ENCODE measurements around the gene SEC14L2. TPM values are rescaled to one million over a fixed set of nuclear protein-coding genes. Genes with fewer than 3 reads are reported as not detected.

Gene SEC14L2
- total and polyA plus RNA-seq, 10 of the 15 experiments (the other 5 are each of a cell fraction or from before 2014, with no cell fraction given), result 0.08 to 4.0 (median 0.48) TPM

DNA sequence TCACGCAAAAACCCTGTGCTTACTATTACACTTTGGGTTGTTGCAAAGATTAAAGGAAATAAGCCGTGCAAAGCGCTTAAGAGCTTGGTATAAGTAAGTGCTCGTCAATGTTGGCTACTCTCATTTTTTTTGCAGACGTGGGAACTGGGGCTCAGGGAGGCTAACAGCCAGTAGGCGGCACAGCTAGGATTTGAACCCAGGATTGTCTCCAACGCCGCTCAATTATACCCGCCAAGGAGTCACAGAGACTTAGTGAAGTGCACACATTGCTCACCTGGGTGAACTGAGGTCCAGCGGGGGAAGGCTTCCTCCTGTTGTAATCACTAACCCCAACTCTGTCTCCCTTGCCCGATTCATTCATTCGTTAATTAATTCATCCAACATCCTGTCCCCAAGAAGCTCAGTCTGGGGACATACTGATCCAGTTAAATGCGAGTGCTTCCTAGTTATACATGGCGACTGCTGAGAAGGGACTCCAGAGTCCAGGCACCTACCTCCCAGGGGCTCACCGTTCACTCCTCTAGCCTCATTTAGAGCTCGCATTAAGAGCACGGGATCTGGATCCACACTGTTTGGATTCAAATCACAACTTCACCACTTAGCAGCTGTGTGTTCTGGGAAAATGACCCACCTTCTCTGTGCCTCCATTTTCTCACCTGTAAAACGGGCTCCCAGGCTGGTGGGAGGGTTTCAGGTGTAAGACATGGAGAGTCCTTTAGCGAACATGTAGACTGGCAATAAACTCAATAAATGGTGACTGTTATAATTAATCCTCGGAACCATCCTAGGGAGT is 27.9 kb downstream of the SEC14L2 start:
- FAIRE-seq (no peak), ATAC-seq (no peak), DNase-seq (ENCODE audit: low read depth, low spot score) (no peak)
- ChIA-PET POLR2A (interaction anchor here (0.6 to 6.4 kb wide), 25 partner anchors 9 to 1368 kb away, joined by 3 to 60 read pairs (median 4); partner anchors contain the start of genes MTMR3, PIK3IP1, SEC14L2 and SF3A1), CTCF (interaction anchor here (0.7 to 7.5 kb wide), 21 partner anchors 9 to 317 kb away, joined by 3 to 172 read pairs (median 4); partner anchors contain the start of genes CASTOR1, RNF215 and SEC14L2), RAD21 (ENCODE audit: unreplicated experiment) (interaction anchor here (0.7 to 7.3 kb wide), 13 partner anchors 20 to 330 kb away, joined by 3 to 137 read pairs (median 4); partner anchors contain the start of genes CASTOR1, CCDC157, RNF215 and SEC14L2), SMC1A (ENCODE audit: uncharacterized antibody, unreplicated experiment) (interaction anchor here (0.6 to 6.0 kb wide), 19 partner anchors 9 to 183 kb away, joined by 3 to 69 read pairs (median 4); partner anchors contain the start of genes CASTOR1, RNF215 and TCN2)
- in situ Hi-C loops (cut with MboI) (no loop called here), intact Hi-C loops (cut with micrococcal nuclease; ENCODE audit: unreplicated experiment) (loop anchor here (1.0 kb wide), 1 partner anchor 33 kb away; no protein-coding TSS in a partner anchor)
- H3K9me3 ChIP-seq (replicated peaks; ENCODE audit: control insufficient read depth, insufficient read depth, low read length), result no peaks in the 10 kb centered on the region; the same call in 2 of the 3 replicates
- H3K27ac ChIP-seq (ENCODE audit: control insufficient read depth, insufficient read depth), result peak overlapping the region; percentile 82
- no peaks in the 10 kb centered on the region for H3K27me3 ChIP-seq (replicated peaks in 1 of 2; ENCODE audit: control insufficient read depth in 2 of 2, insufficient read depth in 2 of 2, low read length in 1 of 2)
- H4K20me1 ChIP-seq (ENCODE audit: control insufficient read depth, insufficient read depth), result no peaks in the 10 kb centered on the region
- WGBS (ENCODE audit: insufficient coverage, insufficient replicate concordance, low lambda C conversion rate, missing lambda C conversion rate), result 30% methylated on average over 20 of the region's 20 CpGs
- BruUV-seq (replicated peaks), result no TSS peak
- peaks cover 3 to 16% of the 10 kb centered on the region in 2 experiments; a peak in 2 of 4 replicates for H3K36me3 ChIP-seq (ENCODE audit: control insufficient read depth in 2 of 2, insufficient read depth in 2 of 2, low read length in 1 of 2)
- peak overlapping the region; percentile 67 for H2AFZ ChIP-seq (ENCODE audit: control insufficient read depth, low read depth, low read length)
- peaks cover 22% of the 10 kb centered on the region for H3K4me1 ChIP-seq (ENCODE audit: control insufficient read depth, insufficient read depth, low read length)
- peaks cover 45% of the 10 kb centered on the region for H3K79me2 ChIP-seq (ENCODE audit: control insufficient read depth, insufficient read depth, low read length)
- H3K4me3 ChIP-seq, result peak overlapping the region; percentile 65
- H3K9ac ChIP-seq (ENCODE audit: control insufficient read depth, insufficient read depth, low read length), result peak overlapping the region; percentile 85
- peak overlapping the region; percentile 99 for H3K4me2 ChIP-seq (ENCODE audit: control insufficient read depth, insufficient read depth)
- TF ChIP-seq NFYB (IDR thresholded peaks at IDR 0.05; ENCODE audit: insufficient read depth, low read depth, low read length) (no peak), KDM1A (IDR thresholded peaks at IDR 0.05; ENCODE audit: borderline replicate concordance) (no peak), RUNX3 (IDR thresholded peaks at IDR 0.05; ENCODE audit: low read length) (peak; percentile 2; the same call in 1 of the 2 replicates), KLF5 (IDR thresholded peaks at IDR 0.05; ENCODE audit: partially characterized antibody) (no peak), TCF7 (IDR thresholded peaks at IDR 0.05; ENCODE audit: borderline replicate concordance) (no peak), ASH2L (IDR thresholded peaks at IDR 0.05; ENCODE audit: borderline replicate concordance, low read depth) (no peak), CREM (IDR thresholded peaks at IDR 0.05; ENCODE audit: low read depth) (no peak), BCL11A (IDR thresholded peaks at IDR 0.05; ENCODE audit: low read depth, low read length) (no peak), FOXK2 (IDR thresholded peaks at IDR 0.05) (no peak), SMARCA5 (IDR thresholded peaks at IDR 0.05) (peak; percentile 29; the same call in 1 of the 2 replicates), BMI1 (IDR thresholded peaks at IDR 0.05; ENCODE audit: borderline replicate concordance) (no peak), NFXL1 (IDR thresholded peaks at IDR 0.05; ENCODE audit: borderline replicate concordance) (no peak), E2F8 (IDR thresholded peaks at IDR 0.05; ENCODE audit: low read depth, partially characterized antibody) (no peak)
- TF ChIP-seq, protein P1, sequence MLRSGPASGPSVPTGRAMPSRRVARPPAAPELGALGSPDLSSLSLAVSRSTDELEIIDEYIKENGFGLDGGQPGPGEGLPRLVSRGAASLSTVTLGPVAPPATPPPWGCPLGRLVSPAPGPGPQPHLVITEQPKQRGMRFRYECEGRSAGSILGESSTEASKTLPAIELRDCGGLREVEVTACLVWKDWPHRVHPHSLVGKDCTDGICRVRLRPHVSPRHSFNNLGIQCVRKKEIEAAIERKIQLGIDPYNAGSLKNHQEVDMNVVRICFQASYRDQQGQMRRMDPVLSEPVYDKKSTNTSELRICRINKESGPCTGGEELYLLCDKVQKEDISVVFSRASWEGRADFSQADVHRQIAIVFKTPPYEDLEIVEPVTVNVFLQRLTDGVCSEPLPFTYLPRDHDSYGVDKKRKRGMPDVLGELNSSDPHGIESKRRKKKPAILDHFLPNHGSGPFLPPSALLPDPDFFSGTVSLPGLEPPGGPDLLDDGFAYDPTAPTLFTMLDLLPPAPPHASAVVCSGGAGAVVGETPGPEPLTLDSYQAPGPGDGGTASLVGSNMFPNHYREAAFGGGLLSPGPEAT (IDR thresholded peaks at IDR 0.05; ENCODE audit: low read depth), result no peak
- TF ChIP-seq, protein P2, sequence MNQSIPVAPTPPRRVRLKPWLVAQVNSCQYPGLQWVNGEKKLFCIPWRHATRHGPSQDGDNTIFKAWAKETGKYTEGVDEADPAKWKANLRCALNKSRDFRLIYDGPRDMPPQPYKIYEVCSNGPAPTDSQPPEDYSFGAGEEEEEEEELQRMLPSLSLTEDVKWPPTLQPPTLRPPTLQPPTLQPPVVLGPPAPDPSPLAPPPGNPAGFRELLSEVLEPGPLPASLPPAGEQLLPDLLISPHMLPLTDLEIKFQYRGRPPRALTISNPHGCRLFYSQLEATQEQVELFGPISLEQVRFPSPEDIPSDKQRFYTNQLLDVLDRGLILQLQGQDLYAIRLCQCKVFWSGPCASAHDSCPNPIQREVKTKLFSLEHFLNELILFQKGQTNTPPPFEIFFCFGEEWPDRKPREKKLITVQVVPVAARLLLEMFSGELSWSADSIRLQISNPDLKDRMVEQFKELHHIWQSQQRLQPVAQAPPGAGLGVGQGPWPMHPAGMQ (IDR thresholded peaks at IDR 0.05; ENCODE audit: borderline replicate concordance), result no peak

Measured in GM12878 (cell line).